CD4-positive, alpha-beta T cell treated with Interleukin-21 for 1 hour (primary cell): ENCODE measurements around the gene CCDC85C.

Experiments used
- DNase-seq: peaks from one replicate; pipeline ENCODE4 v3.0.0-alpha.2; 2020

Gene CCDC85C

GRCh38 chr14:99587460-99588278, 16.3 kb downstream of the CCDC85C start:
- DNase-seq, result no peak

- no peak for DNase-seq
Measured at GRCh38 chr14:99586761-99587459, 17.1 kb downstream of the CCDC85C start.

DNA sequence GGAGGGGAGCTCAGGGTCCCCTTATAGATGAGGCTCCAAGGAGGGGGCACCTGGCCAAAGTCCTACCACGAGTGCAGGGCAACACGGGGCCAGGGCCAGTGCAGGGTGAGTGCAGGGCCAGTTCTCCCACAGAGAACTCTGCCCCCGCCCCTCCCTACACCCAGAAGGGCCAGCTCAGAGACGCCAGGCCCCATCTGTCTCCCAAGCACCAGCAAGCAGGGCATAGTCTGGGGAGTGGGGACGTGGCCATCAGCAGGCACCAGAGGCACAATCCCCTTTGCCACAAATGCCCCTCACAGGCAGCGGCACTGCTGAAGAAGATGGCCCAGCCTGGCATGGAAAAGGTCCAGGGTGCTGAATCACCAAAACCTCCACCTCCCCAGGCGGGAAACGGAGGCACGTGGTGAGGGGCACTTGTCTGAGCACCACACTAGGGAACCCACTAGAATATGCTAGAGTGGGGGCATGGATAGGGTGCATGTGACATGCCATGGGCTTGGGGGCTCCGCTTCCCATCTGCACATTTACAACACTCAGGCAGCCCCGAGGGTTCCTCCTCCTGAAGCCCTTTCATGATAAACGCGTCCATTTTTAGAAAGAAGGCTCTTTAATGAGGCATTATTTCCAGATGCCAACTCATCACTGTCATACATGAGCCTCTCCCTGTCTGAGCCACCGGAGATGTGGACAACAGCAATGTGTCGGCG, 17.8 kb downstream of the CCDC85C start:
- no peak for DNase-seq

DNA sequence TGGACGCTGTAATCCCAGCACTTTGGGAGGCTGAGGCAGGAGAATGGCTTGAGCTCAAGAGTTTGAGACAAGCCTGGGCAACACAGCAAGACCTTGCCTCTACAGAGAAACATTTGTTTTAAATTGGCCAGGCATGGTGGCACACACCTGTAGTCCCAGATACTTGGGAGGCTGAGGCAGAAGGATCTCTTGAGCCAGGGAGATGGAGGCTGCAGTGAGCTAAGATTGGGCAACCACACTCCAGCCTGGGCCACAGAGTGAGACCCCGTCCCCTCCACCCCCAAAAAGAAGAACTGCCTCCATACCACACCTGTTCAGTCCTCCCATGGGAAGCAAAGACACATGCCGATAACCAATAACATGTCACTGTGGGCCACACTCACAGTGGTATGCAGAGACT, 19.2 kb downstream of the CCDC85C start:
- DNase-seq, result no peak

DNA sequence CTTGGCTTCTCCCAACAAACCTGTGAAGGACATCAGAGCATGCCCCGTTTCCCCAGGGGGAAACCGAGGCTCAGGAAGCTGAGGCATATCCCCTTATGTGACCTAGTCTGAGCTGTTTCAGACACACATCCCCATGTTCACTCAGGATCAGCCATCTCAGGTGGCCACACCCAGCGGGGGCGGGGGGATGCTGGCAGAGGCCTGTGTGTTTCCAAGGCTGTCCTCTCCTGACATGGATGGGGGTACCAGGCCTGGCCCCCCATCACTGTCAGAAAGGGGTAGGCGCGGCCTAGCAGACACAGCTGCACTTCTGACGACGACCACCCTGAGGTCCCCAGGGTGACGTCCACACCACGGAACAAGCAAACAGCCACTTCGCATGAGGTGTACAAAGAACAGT, 22.1 kb downstream of the CCDC85C start:
- DNase-seq, result no peak

DNA sequence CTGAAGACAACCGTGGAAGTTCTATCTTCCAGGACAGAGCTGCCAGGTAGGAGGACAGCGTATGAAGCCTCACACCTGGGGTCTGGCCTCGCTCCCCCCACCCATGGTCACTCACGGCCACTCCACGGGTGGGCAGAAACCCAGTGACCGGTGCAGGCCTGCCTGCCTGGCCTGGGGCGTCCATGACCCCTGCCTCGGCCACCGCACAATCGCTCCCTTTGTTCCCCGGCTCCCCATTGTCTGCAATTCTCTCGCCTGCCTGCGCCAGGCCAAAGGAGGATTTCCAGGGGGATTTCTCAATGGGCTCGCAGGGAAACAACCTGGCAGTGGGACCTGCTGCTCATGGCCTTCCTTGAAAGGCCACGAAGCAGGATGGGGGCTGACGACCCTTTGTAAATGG, 22.6 kb downstream of the CCDC85C start:
- no peak for DNase-seq

GRCh38 chr14:99579903-99580571, 24.0 kb downstream of the CCDC85C start:
- no peak for DNase-seq

DNA sequence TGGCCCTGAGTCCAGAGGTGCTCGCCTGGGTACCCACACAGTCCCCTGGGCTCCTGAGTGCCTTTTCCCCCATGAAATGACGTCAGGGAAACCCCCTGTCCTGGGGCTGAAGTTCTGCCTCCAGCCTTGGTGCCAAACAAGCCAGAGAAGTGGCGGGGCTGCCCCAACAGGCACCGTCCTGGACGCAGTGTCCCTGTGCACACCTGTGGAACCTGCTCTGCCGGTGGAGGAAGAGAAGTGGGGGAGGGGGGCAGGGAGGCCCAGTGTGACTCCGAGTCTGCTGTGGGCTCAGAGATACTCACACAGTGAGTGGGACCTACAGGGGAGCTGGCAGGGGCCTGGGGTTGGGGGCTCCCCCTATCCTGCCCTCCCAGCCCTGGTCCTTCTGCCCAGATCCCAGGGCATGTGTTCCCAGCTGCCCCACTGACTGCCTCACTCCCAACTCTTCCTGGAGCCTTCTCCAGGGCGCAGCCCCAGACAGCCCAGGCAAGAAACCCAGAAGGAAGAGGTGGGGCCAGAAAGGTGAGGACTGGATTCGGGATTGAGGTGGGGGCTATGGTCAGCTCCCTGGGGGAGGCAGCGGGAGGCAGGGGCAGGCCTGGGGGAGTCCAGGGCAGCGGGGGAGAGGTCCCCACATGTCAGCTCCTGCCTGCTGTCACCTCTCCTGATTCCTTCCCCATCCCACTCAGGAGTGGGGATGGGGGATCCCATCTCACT, 24.7 kb downstream of the CCDC85C start:
- no peak for DNase-seq

DNA sequence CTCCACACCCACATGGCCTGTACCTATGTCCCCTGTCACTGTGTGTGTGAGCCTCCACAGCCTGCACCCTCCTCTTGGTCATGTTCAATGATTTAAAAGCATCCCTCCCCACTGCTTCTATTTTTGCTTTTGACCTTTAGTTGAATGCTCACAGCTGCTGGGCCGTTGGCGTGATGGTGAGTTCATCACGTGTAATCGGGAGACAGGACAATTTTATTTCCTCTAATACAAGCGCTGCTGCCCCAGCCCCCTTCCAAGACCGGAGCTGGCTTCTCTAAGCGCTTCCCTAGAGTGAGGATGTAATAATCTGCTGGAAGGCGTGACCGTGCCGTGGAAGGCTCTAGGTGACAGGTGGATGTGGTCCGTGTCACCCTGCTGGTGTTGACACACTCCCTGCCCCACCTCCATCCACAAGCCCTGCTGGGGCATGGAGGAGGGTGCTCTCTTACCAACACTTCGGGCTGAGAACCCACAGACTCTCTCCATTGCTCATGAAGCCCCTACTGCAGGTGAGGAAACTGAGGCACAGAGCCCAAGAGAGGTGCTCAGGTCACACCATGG, 25.4 kb downstream of the CCDC85C start:
- no peak for DNase-seq

- DNase-seq, result no peak
Measured at GRCh38 chr14:99576761-99577705, 27.0 kb downstream of the CCDC85C start.

DNA sequence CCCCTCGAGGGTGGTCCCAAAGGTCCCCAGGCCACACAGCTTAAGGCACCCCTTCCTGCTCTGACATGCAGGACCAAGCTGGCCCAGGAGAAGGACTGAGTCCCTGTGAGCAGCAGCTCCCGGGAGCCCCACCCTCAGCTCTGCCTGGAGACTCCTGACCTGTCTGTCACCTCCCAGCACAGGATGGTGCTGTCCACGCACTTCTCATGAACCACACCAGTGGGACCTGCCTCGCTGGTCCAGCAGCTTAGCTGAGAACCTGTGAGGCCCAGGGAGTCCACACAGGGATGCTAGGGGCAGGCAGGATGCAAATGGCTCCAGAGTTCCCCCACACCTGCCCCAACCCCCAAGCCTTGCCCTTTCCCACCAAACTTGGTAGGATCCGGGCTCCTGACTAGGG, 27.7 kb downstream of the CCDC85C start:
- DNase-seq, result no peak

- DNase-seq, result no peak
Measured at GRCh38 chr14:99575043-99576023, 28.7 kb downstream of the CCDC85C start.

GRCh38 chr14:99574099-99574880, 29.7 kb downstream of the CCDC85C start:
- DNase-seq, result no peak

GRCh38 chr14:99573436-99574098, 30.4 kb downstream of the CCDC85C start:
- no peak for DNase-seq

GRCh38 chr14:99573000-99573330, 31.0 kb downstream of the CCDC85C start:
- no peak for DNase-seq

- no peak for DNase-seq
Measured at GRCh38 chr14:99572173-99572999, 31.6 kb downstream of the CCDC85C start.

- DNase-seq, result no peak
Measured at GRCh38 chr14:99571303-99571986, 32.6 kb downstream of the CCDC85C start.
